NCI-H526 (cell line): ENCODE data around the gene OPRL1.

Experiments
- DNase-seq, 2 experiments: peaks; one replicate each; lab custom pipeline; 2025; lab: John Stamatoyannopoulos, UW

Gene OPRL1

GRCh38 chr20:64071341-64072332 lies 8.2 kb upstream of the OPRL1 start:
- no peak for DNase-seq

GRCh38 chr20:64072498-64073063 lies 7.3 kb upstream of the OPRL1 start:
- no peak for DNase-seq

- DNase-seq, result no peak
These were observed 6.3 kb upstream of the OPRL1 start for GRCh38 chr20:64073476-64074183.

GRCh38 chr20:64074184-64074789 lies 5.6 kb upstream of the OPRL1 start:
- no peak for DNase-seq

GRCh38 chr20:64074963-64075362 lies 4.9 kb upstream of the OPRL1 start:
- no peak for DNase-seq

GRCh38 chr20:64075556-64075955 lies 4.3 kb upstream of the OPRL1 start:
- no peak for DNase-seq

GRCh38 chr20:64076061-64076997 lies 3.6 kb upstream of the OPRL1 start:
- no peak for DNase-seq

- DNase-seq, result no peak
These were observed 2.8 kb upstream of the OPRL1 start for GRCh38 chr20:64077094-64077493.

GRCh38 chr20:64077541-64077875 lies 2.4 kb upstream of the OPRL1 start:
- no peak for DNase-seq

- DNase-seq, result no peak
These were observed 1.9 kb upstream of the OPRL1 start for GRCh38 chr20:64077876-64078551.

GRCh38 chr20:64078934-64079272 lies 979 bp upstream of the OPRL1 start:
- DNase-seq, result no peak

GRCh38 chr20:64079273-64080012 lies 439 bp upstream of the OPRL1 start, which contains the start of gene RGS19:
Gene RGS19 (minus strand): TSS chr20:64079518. CDS start chr20:64076886, 2,632 bp downstream.
- DNase-seq, result peak in 1 of 2 experiments; percentile 91

GRCh38 chr20:64080813-64081623 lies 1.1 kb downstream of the OPRL1 start:
- no peak for DNase-seq

- DNase-seq, result no peak
These were observed 1.7 kb downstream of the OPRL1 start for GRCh38 chr20:64081624-64081964.

- no peak for DNase-seq
These were observed 2.3 kb downstream of the OPRL1 start for GRCh38 chr20:64082126-64082731.

GRCh38 chr20:64082820-64083377 lies 3.0 kb downstream of the OPRL1 start:
- no peak for DNase-seq

GRCh38 chr20:64083378-64083803 lies 3.5 kb downstream of the OPRL1 start:
- DNase-seq, result peak; percentile 43 to 93
